WTC11 (cell line): Measurements from ENCODE around the gene MACROD2.

Experiments used
- CREM ChIP-seq: sonication (generic); formaldehyde crosslinking; IDR thresholded peaks from 2 replicates; pipeline ENCODE4 v1.8.1; 2022; ENCODE audit warnings: mild to moderate bottlenecking, missing genetic modification reagents, moderate library complexity
- TF ChIP-seq, protein P1 (sequence below): sonication (generic); formaldehyde crosslinking; conservative IDR thresholded peaks from 2 replicates; pipeline ENCODE4 v1.8.1; 2022; ENCODE audit warnings: mild to moderate bottlenecking, missing genetic modification reagents

DNA sequence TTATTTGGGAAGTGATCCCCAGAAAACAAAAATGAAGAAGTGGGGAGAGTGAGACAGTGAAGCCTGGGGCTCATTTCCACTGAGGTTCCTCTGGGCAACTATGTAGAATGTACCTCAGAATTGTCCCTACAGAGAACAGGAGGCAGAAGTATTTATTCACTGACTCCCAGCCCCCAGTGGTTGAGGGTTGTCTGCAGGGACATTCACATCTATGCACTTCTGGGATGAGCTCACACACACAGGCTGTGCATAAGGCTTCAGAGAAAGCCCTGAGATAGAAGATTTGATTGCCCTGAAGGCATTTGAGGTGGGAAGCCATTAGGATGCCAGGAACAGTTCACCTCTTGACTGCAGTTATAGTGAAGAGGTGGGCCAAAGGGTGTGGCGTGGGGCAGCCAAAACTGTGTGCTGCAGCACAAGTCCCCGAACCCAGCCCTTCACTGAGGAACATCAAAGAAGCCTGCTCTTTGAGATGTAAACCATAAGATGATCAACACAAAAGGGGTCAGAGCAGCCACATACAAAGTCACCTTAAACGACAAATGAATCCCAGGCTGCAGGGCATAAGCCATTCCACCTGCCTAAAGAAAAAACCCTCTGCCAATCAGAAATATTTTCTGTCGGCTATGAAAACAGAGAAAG lies 1195.9 kb downstream of the MACROD2 start:
- TF ChIP-seq, protein P1, sequence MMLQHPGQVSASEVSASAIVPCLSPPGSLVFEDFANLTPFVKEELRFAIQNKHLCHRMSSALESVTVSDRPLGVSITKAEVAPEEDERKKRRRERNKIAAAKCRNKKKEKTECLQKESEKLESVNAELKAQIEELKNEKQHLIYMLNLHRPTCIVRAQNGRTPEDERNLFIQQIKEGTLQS (CRISPR knock-in tag) = no peak
- no peak for TF ChIP-seq CREM
